Psoas muscle (tissue), 8 donors: ENCODE data around the gene CIROP. TPM values are rescaled to one million over a fixed set of nuclear protein-coding genes. Genes with fewer than 3 reads are reported as not detected.

Experiments used
- ATAC-seq, 4 donors: fragments of 200-7000 bp; cut with Tn5 transposase; one replicate each; pipeline ENCODE4 v1.9.1; 2020; ENCODE audit warnings: moderate library complexity in 3 of 4, mild to moderate bottlenecking in 2 of 4
- DNase-seq, 2 donors: peaks; one replicate each; pipeline ENCODE4 v3.0.0-alpha.2; 2020
- H3K27ac ChIP-seq: fragments of 200-600 bp; one replicate; pipeline ENCODE4 v1.8.0; 2022
- H3K27me3 ChIP-seq, 3 donors: fragments of 200-600 bp in 1 of 3; one replicate each; pipeline versions ENCODE4 v1.6.1 to v1.8.0; 2013 to 2022; ENCODE audit warnings: low read length in 2 of 3, mild to moderate bottlenecking in 2 of 3, moderate library complexity in 1 of 3; ENCODE audit not compliant: insufficient read depth in 3 of 3
- H3K36me3 ChIP-seq, 2 donors: fragments of 200-600 bp in 1 of 2; one replicate each; pipeline versions ENCODE4 v1.6.1 to v1.8.0; 2013 to 2022; ENCODE audit warnings: low read depth in 1 of 2, mild to moderate bottlenecking in 1 of 2, moderate library complexity in 1 of 2; ENCODE audit not compliant: insufficient read depth in 1 of 2
- H3K4me1 ChIP-seq: fragments of 200-600 bp; one replicate; pipeline ENCODE4 v1.8.0; 2022
- H3K4me3 ChIP-seq: fragments of 200-600 bp; one replicate; pipeline ENCODE4 v1.8.0; 2022; ENCODE audit warnings: mild to moderate bottlenecking
- H3K9me3 ChIP-seq: fragments of 200-600 bp; one replicate; pipeline ENCODE4 v1.8.0; 2022
- CTCF ChIP-seq: fragments of 200-600 bp; IDR thresholded peaks from one replicate; pipeline ENCODE4 v1.8.0; 2022; ENCODE audit warnings: antibody characterized with exemption
- WGBS, 3 donors: extraction: QIAGEN DNeasy Blood & Tissue Kit; methylation state at CpG; one replicate each; pipeline versions ENCODE4 v1.1.6 to v1.1.7; 2013; 5-methylcytosine and 5-hydroxymethylcytosine counted together
- intact Hi-C, 2 donors: fragments of 100-400 bp; cut with DNase I; formaldehyde crosslinking; loops; one replicate each; pipeline versions ENCODE4 v1.11.0 to v1.14.2; 2022
- polyA plus RNA-seq, 3 donors: library from polyadenylated mRNA; stranded (reverse); fragments of 200-250 nt; gene quantifications; one replicate each; pipeline ENCODE4 v1.2.3, GENCODE V29; 2013
- total RNA-seq, 4 donors: library from RNA; stranded (reverse); fragmentation: NEBNext Ultra II Directional in 2 of 4; extraction: Animal tissue kit (Norgen Biotek cat#: 25700) in 2 of 4; gene quantifications; one replicate each; pipeline versions ENCODE4 v1.2.1 to v1.2.4, GENCODE V29; 2021 to 2023
- donor health status: healthy with polysubstance abuse.
- donor health status: DM: no; HTN: no; CAD: no; lungs with moderate emphysema.
- donor health status: Bipolar disorder and iron deficiency.
- donor health status: healthy.
- donor health status: DM: yes; HTN: yes; CAD: no.
- donor health status: DM: no; HTN: no; CAD: no.
- donor health status: DM: no; HTN: no; CAD: no.
- donor health status: DM: yes; HTN: yes; CAD: no.

CIROP gene
- total and polyA plus RNA-seq, 7 donors, result 0.03 TPM; not detected in 6

- intact Hi-C loops, result loop anchor here in 1 of 2 donors (2.0 kb wide), 1 partner anchor 53 kb away; no protein-coding TSS in a partner anchor
- Histone ChIP-seq H3K27me3 (no peaks in the 10 kb centered on the region), H3K4me3 (no peak overlapping the region), H3K9me3 (no peaks in the 10 kb centered on the region), H3K27ac (no peak overlapping the region), H3K4me1 (no peaks in the 10 kb centered on the region), H3K36me3 (no peaks in the 10 kb centered on the region)
- no peak for TF ChIP-seq CTCF
- peak in 1 of 2 donors; percentile 50 for DNase-seq
- ATAC-seq, result no peak
- 57 to 72% (median 66%) methylated on average over 14 of the region's 14 CpGs for WGBS, 3 donors
Observed at GRCh38 chr14:23052182-23052623, 52.6 kb downstream of the CIROP start.

GRCh38 chr14:23051141-23052057 is 53.4 kb downstream of the CIROP start:
- Histone ChIP-seq H3K27ac (no peak overlapping the region), H3K4me3 (no peak overlapping the region), H3K36me3 (no peaks in the 10 kb centered on the region), H3K27me3 (no peaks in the 10 kb centered on the region), H3K4me1 (no peaks in the 10 kb centered on the region), H3K9me3 (no peaks in the 10 kb centered on the region)
- DNase-seq (no peak), ATAC-seq (no peak)
- no peak for TF ChIP-seq CTCF
- 76 to 87% (median 84%) methylated on average over 4 to 5 of the region's 5 CpGs for WGBS, 3 donors
- intact Hi-C loops, result loop anchor here in 1 of 2 donors (2.0 kb wide), 1 partner anchor 53 kb away; no protein-coding TSS in a partner anchor

Other genes starting within 250 kb of the CIROP start
- 10 to 100 TPM; 30.9 to 50.6 (median 40.6) TPM for gene LRP10, start 233.2 kb downstream of the CIROP start, total RNA-seq
- gene LRP10, start 233.2 kb downstream of the CIROP start, polyA plus RNA-seq, result 10 to 100 TPM; 18.1 to 42.7 (median 25.1) TPM
- gene REM2, start 221.8 kb downstream of the CIROP start, total RNA-seq, result under 1 TPM in 2 of 4 donors, not detected in 2; 0.21 to 0.34 TPM
- under 1 TPM; 0.05 to 0.18 (median 0.10) TPM for gene REM2, start 221.8 kb downstream of the CIROP start, polyA plus RNA-seq
- 10 to 100 TPM; 25.4 to 42.1 (median 27.8) TPM for gene RBM23, start 185.8 kb downstream of the CIROP start, total RNA-seq
- 10 to 100 TPM; 18.4 to 35.7 (median 20.1) TPM for gene RBM23, start 185.8 kb downstream of the CIROP start, polyA plus RNA-seq
- gene PRMT5, start 175.6 kb downstream of the CIROP start, total RNA-seq, result 10 to 100 TPM; 67.5 to 80.4 (median 74.1) TPM
- gene PRMT5, start 175.6 kb downstream of the CIROP start, polyA plus RNA-seq, result 10 to 100 TPM; 45.3 to 99.5 (median 88.6) TPM
- 10 to 100 TPM; 11.3 to 19.3 (median 12.0) TPM for gene HAUS4, start 147.9 kb downstream of the CIROP start, total RNA-seq
- gene HAUS4, start 147.9 kb downstream of the CIROP start, polyA plus RNA-seq, result 10 to 100 TPM; 13.7 to 23.7 (median 16.2) TPM
- 1 to 10 TPM in 3 of 4 donors, under 1 TPM in 1; 0.95 to 1.5 (median 1.2) TPM for gene AJUBA, start 122.4 kb downstream of the CIROP start, total RNA-seq
- under 1 TPM; 0.65 to 0.77 (median 0.66) TPM for gene AJUBA, start 122.4 kb downstream of the CIROP start, polyA plus RNA-seq
- gene C14orf93, start 94.8 kb downstream of the CIROP start, total RNA-seq, result 1 to 10 TPM; 2.1 to 5.1 (median 4.2) TPM
- gene C14orf93, start 94.8 kb downstream of the CIROP start, polyA plus RNA-seq, result 1 to 10 TPM; 1.7 to 4.1 (median 3.4) TPM
- gene PSMB5, start 70.1 kb downstream of the CIROP start, total RNA-seq, result 100 to 1,000 TPM; 156 to 307 (median 250) TPM
- 100 to 1,000 TPM; 304 to 619 (median 496) TPM for gene PSMB5, start 70.1 kb downstream of the CIROP start, polyA plus RNA-seq
- not detected for gene PSMB11, start 62.8 kb downstream of the CIROP start, total RNA-seq
- under 1 TPM in 2 of 3 donors, not detected in 1; 0.03 to 0.51 TPM for gene PSMB11, start 62.8 kb downstream of the CIROP start, polyA plus RNA-seq
- gene CDH24, start 47.5 kb downstream of the CIROP start, total RNA-seq, result under 1 TPM; 0.30 to 0.77 (median 0.32) TPM
- under 1 TPM; 0.31 to 0.51 (median 0.35) TPM for gene CDH24, start 47.5 kb downstream of the CIROP start, polyA plus RNA-seq
- 10 to 100 TPM; 75.3 to 83.2 (median 82.2) TPM for gene ACIN1, start 9.9 kb downstream of the CIROP start, total RNA-seq
- 10 to 100 TPM; 45.2 to 57.6 (median 53.5) TPM for gene ACIN1, start 9.9 kb downstream of the CIROP start, polyA plus RNA-seq
- 10 to 100 TPM; 24.2 to 31.3 (median 27.0) TPM for gene C14orf119, start 9.5 kb downstream of the CIROP start, total RNA-seq
- 10 to 100 TPM; 23.2 to 65.3 (median 47.1) TPM for gene C14orf119, start 9.5 kb downstream of the CIROP start, polyA plus RNA-seq
- gene CEBPE, start 14.3 kb upstream of the CIROP start, total RNA-seq, result under 1 TPM in 2 of 4 donors, not detected in 2; 0.17 to 0.22 TPM
- under 1 TPM in 2 of 3 donors, not detected in 1; 0.03 to 0.19 TPM for gene CEBPE, start 14.3 kb upstream of the CIROP start, polyA plus RNA-seq
- gene SLC7A8, start 78.7 kb upstream of the CIROP start, total RNA-seq, result 10 to 100 TPM in 3 of 4 donors, 1 to 10 TPM in 1; 7.5 to 43.0 (median 24.1) TPM
- gene SLC7A8, start 78.7 kb upstream of the CIROP start, polyA plus RNA-seq, result 10 to 100 TPM; 10.4 to 72.6 (median 44.2) TPM
- not detected for gene RNF212B, start 132.9 kb upstream of the CIROP start, total RNA-seq
- not detected for gene RNF212B, start 132.9 kb upstream of the CIROP start, polyA plus RNA-seq
- 10 to 100 TPM in 2 of 4 donors, 1 to 10 TPM in 2; 6.3 to 13.4 (median 9.6) TPM for gene HOMEZ, start 181.1 kb upstream of the CIROP start, total RNA-seq
- 1 to 10 TPM; 3.5 to 4.8 (median 4.5) TPM for gene HOMEZ, start 181.1 kb upstream of the CIROP start, polyA plus RNA-seq
- 10 to 100 TPM in 2 of 4 donors, 1 to 10 TPM in 2; 6.4 to 15.2 (median 9.5) TPM for gene PPP1R3E, start 197.9 kb upstream of the CIROP start, total RNA-seq
- 10 to 100 TPM in 1 of 3 donors, 1 to 10 TPM in 2; 5.6 to 23.1 (median 9.9) TPM for gene PPP1R3E, start 197.9 kb upstream of the CIROP start, polyA plus RNA-seq
- gene BCL2L2, start 201.8 kb upstream of the CIROP start, total RNA-seq, result 10 to 100 TPM; 17.8 to 30.2 (median 26.7) TPM
- 10 to 100 TPM; 12.1 to 23.8 (median 20.6) TPM for gene BCL2L2, start 201.8 kb upstream of the CIROP start, polyA plus RNA-seq
- gene PABPN1, start 216.5 kb upstream of the CIROP start, total RNA-seq, result 10 to 100 TPM; 65.2 to 84.0 (median 79.6) TPM
- gene PABPN1, start 216.5 kb upstream of the CIROP start, polyA plus RNA-seq, result 100 to 1,000 TPM in 2 of 3 donors, 10 to 100 TPM in 1; 73.6 to 104 (median 102) TPM
- 1 to 10 TPM in 3 of 4 donors, under 1 TPM in 1; 0.95 to 6.3 (median 1.8) TPM for gene SLC22A17, start 247.9 kb upstream of the CIROP start, total RNA-seq
- 1 to 10 TPM; 1.1 to 1.4 (median 1.2) TPM for gene SLC22A17, start 247.9 kb upstream of the CIROP start, polyA plus RNA-seq